Keratinocyte (primary cell): Measurements from ENCODE around the gene HID1.

Experiments used
- CTCF ChIP-seq, 3 experiments: IDR thresholded peaks in 1 of 3; conservative IDR thresholded peaks in 1 of 3; optimal IDR thresholded peaks in 1 of 3; 2 replicates in 2 of 3; 3 replicates in 1 of 3; pipeline versions ENCODE3 to v1.5.1; 2011; ENCODE audit warnings: low read length in 3 of 3, mild to moderate bottlenecking in 3 of 3, moderate library complexity in 2 of 3, control low read depth in 1 of 3, inconsistent platforms in 1 of 3; ENCODE audit not compliant: insufficient read depth in 2 of 3; ENCODE audit errors: extremely low read depth in 1 of 3
- EZH2 ChIP-seq: IDR thresholded peaks from one replicate; pipeline ENCODE4 v1.6.1; 2012; ENCODE audit warnings: inconsistent platforms, mild to moderate bottlenecking, low read length, moderate library complexity

GRCh38 chr17:74921769-74922168 is 50.8 kb downstream of the HID1 start:
- TF ChIP-seq CTCF (optimal IDR thresholded peaks at IDR 0.05 in 1 of 3, IDR thresholded peaks at IDR 0.05 in 1 of 3, conservative IDR thresholded peaks at IDR 0.05 in 1 of 3; ENCODE audit: extremely low read depth in 1 of 3, insufficient read depth in 2 of 3, low read length in 3 of 3) = no peak
- no peak for TF ChIP-seq EZH2
